ENCODE results near the gene KIAA1755.

DNA sequence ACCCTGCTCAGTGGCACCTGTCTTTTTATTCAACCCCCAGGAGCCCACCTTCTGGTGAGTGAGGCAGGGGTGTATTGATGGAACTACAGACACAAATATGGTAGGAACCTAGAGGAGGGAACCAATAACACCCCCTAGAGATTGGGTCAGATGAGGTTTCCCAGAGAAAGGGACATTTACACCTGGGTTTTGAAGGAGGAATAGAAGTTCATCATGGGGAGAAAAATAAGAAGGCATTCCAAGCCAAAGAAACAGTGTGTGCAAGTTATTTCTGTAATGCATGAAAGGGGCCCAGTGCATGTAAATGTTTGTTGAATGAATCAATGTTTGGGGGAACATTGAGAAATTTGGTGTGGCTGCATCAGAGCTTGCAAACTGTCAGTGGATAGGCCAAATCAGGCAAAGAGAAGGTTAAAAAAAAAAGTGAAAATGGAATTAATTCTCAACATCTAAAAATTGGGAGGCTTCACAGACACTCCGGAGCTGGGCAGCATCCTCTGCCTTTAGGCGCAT is 11.1 kb upstream of the KIAA1755 start:
- TF ChIP-seq ZNF274 (IDR thresholded peaks at IDR 0.05; ENCODE audit: low read depth, low read length), result no peak
- no peak for TF ChIP-seq SUZ12 (IDR thresholded peaks at IDR 0.05; ENCODE audit: extremely low read depth, insufficient read depth, insufficient read length)
- no peak for TF ChIP-seq YY1 (IDR thresholded peaks at IDR 0.05; ENCODE audit: insufficient read depth, insufficient read length)

Measured in NT2/D1 (cell line).